VCaP (cell line): ENCODE results near the gene CEPT1.

Source experiments
- H3K27ac ChIP-seq: fragments of 450-650 bp; 2 replicates; pipeline ENCODE4 v1.5.1; 2017
- CTCF ChIP-seq: fragments of 450-650 bp; conservative IDR thresholded peaks from 2 replicates; pipeline ENCODE4 v1.5.1; 2017; ENCODE audit warnings: mild to moderate bottlenecking, moderate library complexity

The CEPT1 gene

DNA sequence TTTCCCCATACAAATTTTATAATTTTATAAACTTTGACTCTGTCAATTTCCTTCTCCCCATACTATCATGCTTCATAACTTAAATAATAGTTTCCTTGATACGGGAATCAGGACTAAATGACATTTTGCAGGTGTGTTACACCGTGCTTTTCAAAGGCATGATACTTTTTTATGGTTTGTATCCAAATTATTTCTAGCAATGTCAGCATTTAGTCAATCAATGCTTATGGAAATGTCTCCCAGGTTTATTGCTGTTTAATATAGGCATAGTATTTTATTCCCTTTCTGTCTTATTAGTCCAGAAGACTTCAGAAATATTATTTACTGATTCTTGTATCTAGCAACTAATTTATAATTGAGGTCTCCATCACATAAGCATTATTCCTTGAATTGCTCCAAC, 23.5 kb upstream of the CEPT1 start:
- no peak overlapping the region for H3K27ac ChIP-seq
- TF ChIP-seq CTCF = no peak

GRCh38 chr1:111126354-111126753, 13.7 kb upstream of the CEPT1 start:
- no peak overlapping the region for H3K27ac ChIP-seq
- TF ChIP-seq CTCF = no peak

- H3K27ac ChIP-seq = no peak overlapping the region
- TF ChIP-seq CTCF = no peak
Measured at GRCh38 chr1:111127923-111128643, 11.9 kb upstream of the CEPT1 start.

DNA sequence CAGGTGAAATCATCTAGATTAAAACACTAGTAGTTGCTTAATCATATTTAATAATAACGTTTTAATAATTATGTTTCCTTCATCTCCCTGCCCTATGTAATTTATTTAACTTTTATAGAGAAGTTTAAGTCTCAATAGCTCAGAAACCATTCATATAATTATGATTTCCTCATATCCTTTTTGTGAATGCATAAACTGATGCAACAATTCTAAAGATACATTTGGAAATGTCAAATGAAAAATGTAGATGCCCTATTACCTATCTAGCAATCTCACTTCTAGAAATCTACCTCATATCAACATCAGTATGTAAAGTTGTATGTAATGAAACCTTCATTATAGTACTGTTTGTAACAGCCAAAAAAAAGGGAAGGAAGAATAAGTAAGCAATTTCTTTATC, 10.6 kb upstream of the CEPT1 start:
- H3K27ac ChIP-seq = no peak overlapping the region
- TF ChIP-seq CTCF = no peak

DNA sequence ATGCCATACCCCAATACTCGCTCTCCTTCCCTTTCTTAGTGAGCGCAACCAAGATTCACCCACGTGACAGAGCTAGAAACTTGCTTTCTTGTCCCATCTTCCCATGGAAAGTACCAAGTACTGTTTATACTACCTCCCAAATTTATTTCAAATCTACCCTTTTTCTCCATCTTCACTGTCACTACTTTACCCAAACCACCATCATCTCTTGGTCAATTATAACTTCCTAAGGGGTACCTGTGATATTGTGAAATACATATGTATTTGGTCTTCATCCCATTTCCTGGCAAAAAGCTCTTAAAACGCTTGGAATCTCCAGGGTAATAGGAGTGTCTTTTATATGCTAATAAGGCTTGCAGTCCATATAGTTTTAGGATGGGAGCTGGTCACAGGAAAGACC, 8.3 kb upstream of the CEPT1 start:
- TF ChIP-seq CTCF = no peak
- H3K27ac ChIP-seq = no peak overlapping the region

- no peak overlapping the region for H3K27ac ChIP-seq
- TF ChIP-seq CTCF = no peak
Measured at GRCh38 chr1:111133866-111134265, 6.2 kb upstream of the CEPT1 start.

DNA sequence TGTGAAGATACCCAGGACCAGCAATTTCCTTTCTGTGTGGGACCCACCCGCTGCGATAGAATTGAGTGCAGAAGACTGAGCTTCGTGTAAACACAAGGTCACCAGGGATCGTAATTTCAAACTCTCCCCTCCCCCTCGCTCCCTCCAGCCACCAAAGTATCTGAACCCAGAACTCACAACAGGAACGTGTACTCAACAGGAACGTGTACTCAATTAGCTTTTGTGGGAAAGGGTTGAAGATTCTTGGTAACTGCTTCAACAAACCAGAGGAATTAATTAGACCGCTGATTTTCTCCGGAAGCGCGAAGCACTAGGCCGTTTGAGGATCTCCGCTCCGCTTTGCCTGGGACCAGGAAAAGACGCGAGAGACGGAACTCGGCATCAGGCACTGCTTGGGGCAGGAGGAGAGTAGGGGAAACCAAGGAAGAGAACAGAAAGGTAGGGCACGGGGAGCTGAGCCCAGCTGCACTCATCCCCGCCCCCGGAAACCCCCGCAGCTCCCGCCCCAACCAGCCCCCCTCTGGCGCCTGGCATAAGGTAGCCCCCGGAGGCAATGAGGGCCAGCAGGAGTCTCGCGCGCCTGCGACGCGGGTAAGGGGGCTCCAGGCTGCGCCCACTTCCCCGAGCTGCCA, 583 bp upstream of the CEPT1 start:
- H3K27ac ChIP-seq = peak overlapping the region; percentile 91
- no peak for TF ChIP-seq CTCF
